ENCODE data around the gene EML1.

- TF ChIP-seq CEBPZ (IDR thresholded peaks at IDR 0.05; ENCODE audit: low read length) (no peak), ZNF766 (CRISPR knock-in tag; IDR thresholded peaks at IDR 0.05; ENCODE audit: borderline replicate concordance) (no peak), MNT (IDR thresholded peaks at IDR 0.05) (peak; percentile 93), POLR2A (IDR thresholded peaks at IDR 0.05; ENCODE audit: insufficient read depth in 1 of 2, low read depth in 2 of 2, low read length in 2 of 2) (no peak)
These were observed 159.2 kb downstream of the EML1 start for GRCh38 chr14:99952453-99952852.
